ENCODE results near the gene PMM1. TPM values are rescaled to one million over a fixed set of nuclear protein-coding genes. Genes with fewer than 3 reads are reported as not detected.

The PMM1 gene
- total and polyA plus RNA-seq, 4 donors: 18.5 to 67.3 (median 42.3) TPM

DNA sequence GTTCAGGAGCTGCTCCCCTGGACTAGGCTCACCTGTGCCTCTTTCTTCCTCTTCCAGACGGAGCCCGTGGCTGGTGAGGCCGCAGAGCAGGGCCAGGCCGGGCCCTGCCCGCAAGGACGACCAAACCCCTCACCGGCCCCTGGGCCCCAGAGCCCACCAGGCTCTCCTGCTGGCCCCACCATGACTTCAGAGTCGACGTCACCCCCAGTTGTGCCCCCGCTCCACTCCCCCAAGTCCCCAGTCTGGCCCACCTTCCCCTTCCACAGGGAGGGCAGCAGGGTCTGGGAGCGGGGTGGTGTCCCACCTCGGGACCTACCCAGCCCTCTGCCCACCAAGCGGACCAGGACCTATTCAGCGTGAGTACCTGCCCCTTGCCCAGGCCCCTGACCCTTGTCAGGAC is 17.9 kb downstream of the PMM1 start:
- Histone ChIP-seq H3K27me3 (ENCODE audit: control insufficient read depth, insufficient read depth, low read length) (no peaks in the 10 kb centered on the region), H3K9me3 (ENCODE audit: control insufficient read depth, insufficient read depth, low read length) (no peaks in the 10 kb centered on the region), H3K36me3 (ENCODE audit: control insufficient read depth, insufficient read depth, low read length) (peaks cover 52% of the 10 kb centered on the region), H3K27ac (ENCODE audit: low read depth, low read length) (no peak overlapping the region), H3K4me1 (ENCODE audit: control insufficient read depth, insufficient read depth, low read length) (peaks cover 38% of the 10 kb centered on the region), H3K4me3 (ENCODE audit: low read depth, low read length) (no peak overlapping the region)
- no peak for DNase-seq (ENCODE audit: low read depth in 4 of 6, low spot score in 6 of 6)
- WGBS (ENCODE audit: insufficient coverage): 97% methylated on average over 13 of the region's 14 CpGs

DNA sequence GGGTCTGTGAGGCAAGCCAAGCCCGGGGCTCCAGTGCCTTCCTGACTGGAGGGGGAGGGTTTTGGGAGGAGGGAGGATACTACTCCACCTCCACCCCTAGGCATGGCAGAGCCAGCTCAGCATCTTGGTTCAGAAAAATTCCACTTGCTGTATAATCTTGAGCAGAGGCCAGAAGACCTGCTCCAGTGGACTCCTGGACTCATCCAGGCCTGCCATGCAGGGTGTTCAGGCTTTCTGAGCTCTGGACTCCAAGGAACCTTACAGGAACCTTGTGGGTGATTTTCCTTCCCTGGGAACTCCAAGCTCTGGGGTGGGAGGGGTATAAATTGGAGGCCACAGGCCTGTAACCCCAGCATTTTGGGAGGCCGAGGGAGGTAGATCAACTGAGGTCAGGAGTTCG is 19.4 kb downstream of the PMM1 start:
- no peaks in the 10 kb centered on the region for H3K9me3 ChIP-seq (ENCODE audit: control insufficient read depth, insufficient read depth, low read length)
- WGBS (ENCODE audit: insufficient coverage): no CpG with 5 or more reads among the region's 3 CpGs
- H3K27ac ChIP-seq (ENCODE audit: low read depth, low read length): no peak overlapping the region
- DNase-seq (ENCODE audit: low read depth in 4 of 6, low spot score in 6 of 6): no peak
- H3K27me3 ChIP-seq (ENCODE audit: control insufficient read depth, insufficient read depth, low read length): no peaks in the 10 kb centered on the region
- H3K4me3 ChIP-seq (ENCODE audit: low read depth, low read length): no peak overlapping the region
- H3K36me3 ChIP-seq (ENCODE audit: control insufficient read depth, insufficient read depth, low read length): peaks cover 36% of the 10 kb centered on the region
- peaks cover 42% of the 10 kb centered on the region for H3K4me1 ChIP-seq (ENCODE audit: control insufficient read depth, insufficient read depth, low read length)

DNA sequence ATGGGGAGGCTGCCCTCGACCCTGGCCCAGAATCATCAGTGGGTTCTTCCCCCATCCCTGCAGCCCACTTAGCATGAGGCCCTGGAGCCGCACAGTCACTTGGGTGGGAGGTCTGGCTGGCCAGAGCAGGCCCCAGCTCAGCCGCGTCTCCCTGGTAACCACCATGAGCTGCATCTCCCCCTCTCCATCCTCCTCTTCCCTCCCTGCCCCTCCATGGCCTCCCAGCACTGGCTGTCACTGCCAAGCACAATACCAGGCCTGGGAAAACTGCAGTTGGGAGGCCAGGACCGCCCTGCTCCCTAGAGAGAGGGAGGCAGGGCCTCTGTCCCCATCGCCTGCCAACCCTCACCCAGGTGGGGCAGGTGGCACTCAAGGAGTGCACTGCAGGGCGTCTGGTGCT is 20.8 kb downstream of the PMM1 start:
- peak in 3 of 6 donors; percentile 52 to 82 (median 78) for DNase-seq (ENCODE audit: low read depth in 4 of 6, low spot score in 6 of 6)
- 14% methylated on average over 7 of the region's 7 CpGs for WGBS (ENCODE audit: insufficient coverage)
- peaks cover 30% of the 10 kb centered on the region for H3K36me3 ChIP-seq (ENCODE audit: control insufficient read depth, insufficient read depth, low read length)
- peak overlapping the region; percentile 80 for H3K27ac ChIP-seq (ENCODE audit: low read depth, low read length)
- H3K27me3 ChIP-seq (ENCODE audit: control insufficient read depth, insufficient read depth, low read length): no peaks in the 10 kb centered on the region
- H3K4me1 ChIP-seq (ENCODE audit: control insufficient read depth, insufficient read depth, low read length): peaks cover 38% of the 10 kb centered on the region
- no peaks in the 10 kb centered on the region for H3K9me3 ChIP-seq (ENCODE audit: control insufficient read depth, insufficient read depth, low read length)
- no peak overlapping the region for H3K4me3 ChIP-seq (ENCODE audit: low read depth, low read length)

DNA sequence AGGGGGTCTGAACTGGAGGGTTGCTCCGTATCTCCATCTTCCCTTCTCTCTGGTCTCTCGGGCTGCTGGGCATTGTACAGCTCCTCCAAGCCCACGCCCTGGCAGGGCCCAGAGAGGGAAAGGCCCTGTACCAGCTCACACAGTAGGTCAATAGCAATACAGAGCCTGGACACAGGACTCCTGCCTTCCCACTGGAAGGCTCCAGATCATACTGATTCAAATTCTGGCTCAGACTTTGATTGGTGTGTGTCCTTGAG is 22.2 kb downstream of the PMM1 start:
- Histone ChIP-seq H3K4me1 (ENCODE audit: control insufficient read depth, insufficient read depth, low read length) (peaks cover 49% of the 10 kb centered on the region), H3K36me3 (ENCODE audit: control insufficient read depth, insufficient read depth, low read length) (peaks cover 19% of the 10 kb centered on the region), H3K27me3 (ENCODE audit: control insufficient read depth, insufficient read depth, low read length) (no peaks in the 10 kb centered on the region), H3K27ac (ENCODE audit: low read depth, low read length) (no peak overlapping the region), H3K4me3 (ENCODE audit: low read depth, low read length) (no peak overlapping the region), H3K9me3 (ENCODE audit: control insufficient read depth, insufficient read depth, low read length) (no peaks in the 10 kb centered on the region)
- DNase-seq (ENCODE audit: low read depth in 4 of 6, low spot score in 6 of 6): no peak
- WGBS (ENCODE audit: insufficient coverage): 67% methylated on average over 3 of the region's 3 CpGs

DNA sequence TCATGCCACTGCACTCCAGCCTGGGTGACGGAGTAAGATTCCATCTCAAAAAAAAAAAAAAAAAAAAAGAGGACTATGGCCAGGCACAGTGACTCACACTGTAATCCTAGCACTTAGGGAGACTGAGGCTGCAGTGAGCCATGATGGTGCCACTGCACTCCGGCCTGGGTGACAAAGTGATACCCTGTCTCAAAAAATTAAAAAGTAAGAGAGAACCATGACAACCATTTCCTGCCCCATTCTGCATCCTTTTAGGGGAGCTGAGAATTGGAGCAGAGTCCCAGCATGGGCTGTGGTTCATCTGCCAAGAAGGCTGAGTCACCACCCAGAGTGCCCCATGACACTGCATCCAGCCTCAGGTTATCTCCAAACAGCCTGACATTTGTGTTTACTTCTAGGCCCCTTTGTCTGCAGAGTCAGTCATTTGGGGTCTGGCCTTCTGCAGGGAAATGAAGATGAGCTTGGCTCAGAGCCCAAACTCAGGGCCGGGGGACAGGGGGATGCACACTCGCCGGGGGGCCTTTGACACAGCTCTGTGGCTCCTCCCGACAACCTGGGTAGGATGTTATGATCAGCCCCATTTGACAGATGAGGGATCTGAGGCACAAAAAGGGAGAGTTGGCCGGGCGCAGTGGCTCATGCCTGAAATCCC is 24.1 kb downstream of the PMM1 start:
- H3K27ac ChIP-seq (ENCODE audit: low read depth, low read length): no peak overlapping the region
- 48% methylated on average over 5 of the region's 8 CpGs for WGBS (ENCODE audit: insufficient coverage)
- no peak for DNase-seq (ENCODE audit: low read depth in 4 of 6, low spot score in 6 of 6)
- peaks cover 10% of the 10 kb centered on the region for H3K36me3 ChIP-seq (ENCODE audit: control insufficient read depth, insufficient read depth, low read length)
- no peaks in the 10 kb centered on the region for H3K9me3 ChIP-seq (ENCODE audit: control insufficient read depth, insufficient read depth, low read length)
- H3K4me1 ChIP-seq (ENCODE audit: control insufficient read depth, insufficient read depth, low read length): peaks cover 68% of the 10 kb centered on the region
- H3K4me3 ChIP-seq (ENCODE audit: low read depth, low read length): no peak overlapping the region
- no peaks in the 10 kb centered on the region for H3K27me3 ChIP-seq (ENCODE audit: control insufficient read depth, insufficient read depth, low read length)

DNA sequence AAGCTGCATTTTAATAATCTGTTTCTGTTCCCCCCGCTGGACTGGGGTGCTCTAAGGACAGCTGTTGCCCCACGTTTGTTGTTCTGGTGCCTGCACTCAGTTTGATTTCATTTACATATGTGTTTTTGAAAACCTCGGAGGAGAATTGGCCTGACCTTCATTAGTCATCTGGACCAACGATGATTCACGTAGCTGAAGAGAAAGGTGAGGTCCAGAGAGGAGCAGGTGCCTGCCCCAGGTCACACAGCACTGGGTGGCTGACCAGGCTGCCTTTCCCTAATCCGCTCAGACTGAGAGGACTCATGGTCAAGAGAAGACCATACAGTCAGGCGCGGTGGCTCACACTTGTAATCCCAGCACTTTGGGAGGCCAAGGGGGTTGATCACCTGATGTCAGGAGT is 25.1 kb downstream of the PMM1 start:
- 85% methylated on average over 8 of the region's 8 CpGs for WGBS (ENCODE audit: insufficient coverage)
- no peaks in the 10 kb centered on the region for H3K27me3 ChIP-seq (ENCODE audit: control insufficient read depth, insufficient read depth, low read length)
- no peak for DNase-seq (ENCODE audit: low read depth in 4 of 6, low spot score in 6 of 6)
- H3K36me3 ChIP-seq (ENCODE audit: control insufficient read depth, insufficient read depth, low read length): peaks cover 10% of the 10 kb centered on the region
- no peak overlapping the region for H3K27ac ChIP-seq (ENCODE audit: low read depth, low read length)
- no peaks in the 10 kb centered on the region for H3K9me3 ChIP-seq (ENCODE audit: control insufficient read depth, insufficient read depth, low read length)
- H3K4me3 ChIP-seq (ENCODE audit: low read depth, low read length): no peak overlapping the region
- H3K4me1 ChIP-seq (ENCODE audit: control insufficient read depth, insufficient read depth, low read length): peaks cover 72% of the 10 kb centered on the region

DNA sequence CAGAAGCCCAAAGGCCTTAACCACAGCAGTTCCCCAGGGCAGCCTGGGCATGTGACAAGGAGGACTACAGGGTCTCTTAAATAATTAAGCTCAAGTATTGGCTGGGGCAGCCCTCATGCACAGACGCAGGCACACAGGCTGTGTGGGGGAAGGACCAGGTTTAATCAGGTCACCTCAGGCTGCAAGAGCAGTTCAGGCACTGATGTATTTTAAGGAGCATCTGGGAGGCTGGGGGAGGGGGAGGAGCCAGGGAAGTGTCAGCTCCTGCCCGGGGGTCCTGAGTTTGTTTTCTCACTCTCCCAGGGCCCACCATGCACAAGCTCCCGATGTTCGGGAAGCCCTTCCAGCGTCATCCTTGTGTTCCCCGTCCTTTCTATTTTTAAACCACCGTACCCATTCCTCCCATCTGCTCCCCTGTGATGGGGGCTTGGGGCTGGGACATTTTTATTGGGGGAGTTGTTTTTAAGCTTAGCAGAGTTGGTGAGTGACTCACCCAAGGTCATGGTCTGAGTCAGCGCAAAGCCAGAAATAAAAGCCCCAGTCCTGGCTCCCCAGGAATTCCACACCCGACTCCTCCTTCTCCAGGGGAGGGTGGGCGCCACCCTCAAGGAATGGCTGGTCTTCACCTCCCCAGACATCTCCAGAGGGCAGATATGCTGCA is 26.5 kb downstream of the PMM1 start:
- H3K4me3 ChIP-seq (ENCODE audit: low read depth, low read length): peak overlapping the region; percentile 45
- H3K36me3 ChIP-seq (ENCODE audit: control insufficient read depth, insufficient read depth, low read length): peaks cover 7% of the 10 kb centered on the region
- H3K27ac ChIP-seq (ENCODE audit: low read depth, low read length): no peak overlapping the region
- H3K4me1 ChIP-seq (ENCODE audit: control insufficient read depth, insufficient read depth, low read length): peaks cover 65% of the 10 kb centered on the region
- H3K27me3 ChIP-seq (ENCODE audit: control insufficient read depth, insufficient read depth, low read length): no peaks in the 10 kb centered on the region
- H3K9me3 ChIP-seq (ENCODE audit: control insufficient read depth, insufficient read depth, low read length): no peaks in the 10 kb centered on the region
- DNase-seq (ENCODE audit: low read depth in 4 of 6, low spot score in 6 of 6): no peak
- 76% methylated on average over 4 of the region's 10 CpGs for WGBS (ENCODE audit: insufficient coverage)

DNA sequence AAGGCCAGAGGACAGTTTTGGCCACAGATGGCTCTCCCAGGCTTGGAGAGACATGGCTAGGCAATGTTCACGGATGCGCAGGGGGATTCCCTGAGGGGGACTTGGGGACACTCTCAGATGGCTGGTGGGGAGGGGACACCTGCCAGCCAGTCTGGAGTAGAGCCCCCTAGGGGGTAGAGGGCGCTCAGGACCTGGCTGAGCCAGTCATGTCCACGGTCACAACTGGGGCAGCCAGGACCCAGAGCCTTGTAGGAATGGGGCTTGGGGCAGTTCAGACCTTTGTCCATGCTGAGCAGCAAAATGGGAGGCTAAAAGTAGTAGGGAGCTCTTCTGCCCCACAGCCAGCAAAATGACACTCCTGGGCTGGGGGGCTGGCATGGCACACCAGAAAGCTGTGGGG is 27.2 kb downstream of the PMM1 start:
- Histone ChIP-seq H3K27ac (ENCODE audit: low read depth, low read length) (no peak overlapping the region), H3K9me3 (ENCODE audit: control insufficient read depth, insufficient read depth, low read length) (no peaks in the 10 kb centered on the region), H3K4me1 (ENCODE audit: control insufficient read depth, insufficient read depth, low read length) (peaks cover 65% of the 10 kb centered on the region), H3K4me3 (ENCODE audit: low read depth, low read length) (peak overlapping the region; percentile 45), H3K36me3 (ENCODE audit: control insufficient read depth, insufficient read depth, low read length) (peaks cover 7% of the 10 kb centered on the region), H3K27me3 (ENCODE audit: control insufficient read depth, insufficient read depth, low read length) (no peaks in the 10 kb centered on the region)
- WGBS (ENCODE audit: insufficient coverage): 61% methylated on average over 4 of the region's 4 CpGs
- DNase-seq (ENCODE audit: low read depth in 4 of 6, low spot score in 6 of 6): no peak

DNA sequence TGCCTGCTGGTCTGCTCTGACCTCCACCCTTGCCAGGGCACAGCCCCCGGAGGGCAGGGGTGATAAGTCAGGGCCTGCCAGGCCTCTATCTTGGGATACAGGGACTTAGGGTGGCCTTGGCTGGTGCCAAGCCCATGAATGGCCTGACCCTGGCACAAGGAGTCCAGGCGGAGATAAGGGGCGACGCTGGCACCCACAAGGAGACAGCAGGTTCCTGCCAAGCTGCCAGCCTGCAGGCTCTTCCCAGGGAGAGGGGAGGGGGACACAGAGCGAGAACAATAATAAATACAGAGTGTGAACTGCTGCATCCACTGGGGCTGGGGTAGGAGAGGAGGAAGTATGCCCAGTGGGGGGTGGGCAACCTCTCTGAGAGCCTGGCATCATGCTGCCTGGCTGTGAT is 27.9 kb downstream of the PMM1 start:
- Histone ChIP-seq H3K36me3 (ENCODE audit: control insufficient read depth, insufficient read depth, low read length) (peaks cover 7% of the 10 kb centered on the region), H3K27ac (ENCODE audit: low read depth, low read length) (peak overlapping the region; percentile 85), H3K27me3 (ENCODE audit: control insufficient read depth, insufficient read depth, low read length) (no peaks in the 10 kb centered on the region), H3K4me3 (ENCODE audit: low read depth, low read length) (peak overlapping the region; percentile 45), H3K4me1 (ENCODE audit: control insufficient read depth, insufficient read depth, low read length) (peaks cover 69% of the 10 kb centered on the region), H3K9me3 (ENCODE audit: control insufficient read depth, insufficient read depth, low read length) (no peaks in the 10 kb centered on the region)
- WGBS (ENCODE audit: insufficient coverage): 17% methylated on average over 5 of the region's 5 CpGs
- DNase-seq (ENCODE audit: low read depth in 4 of 6, low spot score in 6 of 6): peak in 2 of 6 donors; percentile 69 to 70

DNA sequence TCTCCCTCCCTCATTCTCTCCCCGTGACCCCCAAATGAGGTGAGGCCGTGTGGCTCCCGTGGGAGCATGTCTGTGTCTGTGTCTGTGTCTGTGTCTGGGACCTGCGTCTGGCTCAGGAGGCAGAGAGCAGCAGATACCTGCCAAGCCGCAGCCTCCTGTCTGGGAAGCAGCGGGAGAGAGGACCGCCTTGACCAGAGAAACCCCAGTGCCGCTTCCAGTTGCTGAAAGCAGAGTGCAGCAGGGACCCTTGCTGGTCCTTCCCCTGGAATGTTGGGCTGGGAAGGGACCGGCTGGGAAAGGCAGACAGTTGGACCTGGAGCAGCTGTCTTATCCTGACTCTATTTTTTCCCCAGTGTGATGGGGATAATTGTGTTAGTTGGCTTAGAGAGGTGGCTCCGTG is 28.3 kb downstream of the PMM1 start:
- peaks cover 7% of the 10 kb centered on the region for H3K36me3 ChIP-seq (ENCODE audit: control insufficient read depth, insufficient read depth, low read length)
- peaks cover 73% of the 10 kb centered on the region for H3K4me1 ChIP-seq (ENCODE audit: control insufficient read depth, insufficient read depth, low read length)
- WGBS (ENCODE audit: insufficient coverage): 9% methylated on average over 8 of the region's 10 CpGs
- no peaks in the 10 kb centered on the region for H3K9me3 ChIP-seq (ENCODE audit: control insufficient read depth, insufficient read depth, low read length)
- DNase-seq (ENCODE audit: low read depth in 4 of 6, low spot score in 6 of 6): no peak
- no peaks in the 10 kb centered on the region for H3K27me3 ChIP-seq (ENCODE audit: control insufficient read depth, insufficient read depth, low read length)
- H3K4me3 ChIP-seq (ENCODE audit: low read depth, low read length): peak overlapping the region; percentile 45
- H3K27ac ChIP-seq (ENCODE audit: low read depth, low read length): peak overlapping the region; percentile 85
